IMR-90 (cell line): ENCODE results near the gene NMT1. TPM values are rescaled to one million over a fixed set of nuclear protein-coding genes. Genes with fewer than 3 reads are reported as not detected.

Experiments used
- ATAC-seq: fragments of 200-7000 bp; cut with Tn5 transposase; 2 replicates; pipeline ENCODE4 v1.9.1; 2020; ENCODE audit warnings: low read depth, mild to moderate bottlenecking, moderate library complexity
- BruUV-seq: library from RNA; stranded (reverse); fragments of 400-500 nt; replicated peaks from 2 replicates; lab custom pipeline; 2021; lab: Mats Ljungman, UMichigan
- CTCF ChIA-PET: fragments of 300-600 bp; formaldehyde crosslinking; extraction: SDS; loops from one replicate; lab custom pipeline; 2021; ENCODE audit warnings: antibody characterized with exemption; lab: Yijun Ruan, JAX
- POLR2A ChIA-PET: fragments of 300-600 bp; sonication (Branson Sonifier 250); formaldehyde crosslinking; loops from one replicate; lab custom pipeline; 2022; ENCODE audit warnings: antibody characterized with exemption; ENCODE audit not compliant: unreplicated experiment; lab: Charles Lee
- DNase-seq: peaks from one replicate; pipeline ENCODE4 v3.0.0; 2013
- H2AFZ ChIP-seq: replicated peaks from 2 replicates; pipeline ENCODE3; 2013; ENCODE audit warnings: low read length, mild to moderate bottlenecking; ENCODE audit not compliant: poor library complexity
- H2AK5ac ChIP-seq: 2 replicates; pipeline ENCODE4 v1.6.1; 2013; ENCODE audit warnings: low read depth, low read length, inconsistent platforms
- H2AK9ac ChIP-seq: replicated peaks from 2 replicates; pipeline ENCODE3; 2013; ENCODE audit warnings: mild to moderate bottlenecking, low read depth, low read length, moderate library complexity; ENCODE audit not compliant: poor library complexity
- H2BK120ac ChIP-seq: 2 replicates; pipeline ENCODE4 v1.6.1; 2013; ENCODE audit warnings: low read depth, low read length, inconsistent platforms
- H2BK15ac ChIP-seq: 3 replicates; pipeline ENCODE4 v1.6.1; 2013; ENCODE audit warnings: low read depth, low read length, inconsistent platforms
- H2BK20ac ChIP-seq: 2 replicates; pipeline ENCODE4 v1.6.1; 2013; ENCODE audit warnings: low read depth, mild to moderate bottlenecking, inconsistent platforms, low read length, moderate library complexity
- H2BK5ac ChIP-seq: 2 replicates; pipeline ENCODE4 v1.6.1; 2013; ENCODE audit warnings: mild to moderate bottlenecking, low read depth, low read length, inconsistent platforms; ENCODE audit not compliant: poor library complexity, severe bottlenecking
- H3K14ac ChIP-seq: replicated peaks from 2 replicates; pipeline ENCODE4 v1.6.1; 2013; ENCODE audit warnings: low read depth, low read length, inconsistent platforms
- H3K18ac ChIP-seq: 2 replicates; pipeline ENCODE4 v1.6.1; 2013; ENCODE audit warnings: low read depth, low read length, control low read depth
- H3K23ac ChIP-seq: 2 replicates; pipeline ENCODE4 v1.6.1; 2013; ENCODE audit warnings: low read depth, low read length, inconsistent platforms
- H3K27ac ChIP-seq: 2 replicates; pipeline ENCODE4 v1.5.1; 2013; ENCODE audit warnings: mild to moderate bottlenecking, control low read depth, low read length; ENCODE audit not compliant: insufficient read depth
- H3K27me3 ChIP-seq: 2 replicates; pipeline ENCODE4 v1.6.1; 2013; ENCODE audit warnings: low read length; ENCODE audit not compliant: control insufficient read depth, insufficient read depth
- H3K36me3 ChIP-seq: 2 replicates; pipeline ENCODE4 v1.6.1; 2013; ENCODE audit warnings: low read length, mixed read lengths; ENCODE audit not compliant: control insufficient read depth, insufficient read depth
- H3K4ac ChIP-seq: 2 replicates; pipeline ENCODE4 v1.6.1; 2013; ENCODE audit warnings: low read depth, low read length, inconsistent platforms
- H3K4me1 ChIP-seq: 2 replicates; pipeline ENCODE4 v1.6.1; 2013; ENCODE audit warnings: low read length, mixed read lengths; ENCODE audit not compliant: control insufficient read depth, insufficient read depth
- H3K4me2 ChIP-seq: 2 replicates; pipeline ENCODE4 v1.6.1; 2013; ENCODE audit warnings: low read depth, mild to moderate bottlenecking, control low read depth, low read length, moderate library complexity
- H3K4me3 ChIP-seq: 2 replicates; pipeline ENCODE4 v1.5.1; 2013; ENCODE audit warnings: low read depth, mild to moderate bottlenecking, control low read depth, low read length, moderate library complexity; ENCODE audit not compliant: insufficient read depth
- H3K56ac ChIP-seq: 2 replicates; pipeline ENCODE4 v1.6.1; 2013; ENCODE audit warnings: low read length, inconsistent platforms; ENCODE audit not compliant: insufficient read depth; ENCODE audit errors: extremely low read depth
- H3K79me1 ChIP-seq, 2 experiments: 2 replicates each; pipeline ENCODE4 v1.6.1; 2013; ENCODE audit warnings: low read length in 2 of 2, inconsistent platforms in 1 of 2, low read depth in 1 of 2
- H3K9ac ChIP-seq: 2 replicates; pipeline ENCODE4 v1.6.1; 2013; ENCODE audit warnings: low read depth, low read length, control low read depth
- H3K9me1 ChIP-seq: 2 replicates; pipeline ENCODE4 v1.6.1; 2013; ENCODE audit warnings: low read length, inconsistent platforms; ENCODE audit not compliant: insufficient read depth
- H3K9me3 ChIP-seq: 2 replicates; pipeline ENCODE4 v1.6.1; 2013; ENCODE audit warnings: low read length; ENCODE audit not compliant: control insufficient read depth, insufficient read depth
- H4K20me1 ChIP-seq: 2 replicates; pipeline ENCODE4 v1.6.1; 2013; ENCODE audit warnings: low read length, inconsistent platforms; ENCODE audit not compliant: insufficient read depth
- H4K5ac ChIP-seq: 2 replicates; pipeline ENCODE4 v1.6.1; 2013; ENCODE audit warnings: mild to moderate bottlenecking, low read depth, low read length, control low read depth
- H4K8ac ChIP-seq, 2 experiments: 2 replicates each; pipeline ENCODE4 v1.6.1; 2013; ENCODE audit warnings: low read depth in 2 of 2, low read length in 2 of 2, control low read depth in 1 of 2, inconsistent platforms in 1 of 2
- H4K91ac ChIP-seq: 2 replicates; pipeline ENCODE4 v1.6.1; 2013; ENCODE audit warnings: low read depth, low read length, inconsistent platforms; ENCODE audit not compliant: insufficient read depth
- BHLHE40 ChIP-seq: fragments of 150-350 bp; IDR thresholded peaks from 2 replicates; pipeline ENCODE4 v1.6.1; 2016; ENCODE audit warnings: mild to moderate bottlenecking, low read depth, low read length
- CEBPB ChIP-seq: IDR thresholded peaks from 2 replicates; pipeline ENCODE4 v1.6.1; 2012; ENCODE audit warnings: low read depth, low read length, improper control_type of control experiment
- MAZ ChIP-seq: IDR thresholded peaks from 2 replicates; pipeline ENCODE4 v1.6.1; 2012; ENCODE audit warnings: low read depth, mild to moderate bottlenecking, low read length, improper control_type of control experiment, moderate library complexity, borderline replicate concordance
- NFE2L2 ChIP-seq: fragments of 150-350 bp; IDR thresholded peaks from 2 replicates; pipeline ENCODE4 v1.6.1; 2016; ENCODE audit warnings: low read depth, mild to moderate bottlenecking, low read length
- RAD21 ChIP-seq: IDR thresholded peaks from 2 replicates; pipeline ENCODE4 v1.6.1; 2012; ENCODE audit warnings: low read length, improper control_type of control experiment
- SMC3 ChIP-seq: fragments of 150-350 bp; IDR thresholded peaks from 2 replicates; pipeline ENCODE4 v1.6.1; 2016; ENCODE audit warnings: low read depth, mild to moderate bottlenecking, antibody characterized with exemption, low read length, moderate library complexity
- WGBS, 2 experiments: methylation state at CpG; one replicate each; pipeline versions ENCODE4 v1.1.5 to v1.1.7; 2013; ENCODE audit warnings: missing lambda C conversion rate in 2 of 2; ENCODE audit not compliant: insufficient read length in 1 of 2; ENCODE audit errors: extremely low coverage in 2 of 2; 5-methylcytosine and 5-hydroxymethylcytosine counted together
- dilution Hi-C: fragments of 300-500 bp; cut with HindIII; formaldehyde crosslinking; loops from one replicate; pipeline ENCODE4 v1.14.3; 2018; ENCODE audit warnings: low sequenced_read_pairs; ENCODE audit not compliant: unreplicated experiment
- in situ Hi-C: fragments of 300-500 bp; cut with MboI; formaldehyde crosslinking; loops from 3 replicates; pipeline ENCODE4 v1.14.3; 2019; ENCODE audit warnings: low sequenced_read_pairs, inconsistent platforms, mixed read lengths
- intact Hi-C: fragments of 100-400 bp; cut with micrococcal nuclease; formaldehyde crosslinking; loops from 2 replicates; pipeline ENCODE4 v1.10.0; 2022
- polyA plus RNA-seq, 3 experiments: library from polyadenylated mRNA; depleted of rRNA; stranded (reverse); fragments of >200 nt; gene quantifications; 2 replicates each; pipeline ENCODE4 v1.2.3, GENCODE V29; 2012; ENCODE audit warnings: low replicate concordance in 1 of 3
- total RNA-seq: library from RNA; depleted of rRNA; stranded (reverse); fragments of >200 nt; gene quantifications from 2 replicates; pipeline ENCODE4 v1.2.3, GENCODE V29; 2012
- TF ChIP-seq, protein P1 (sequence below): conservative IDR thresholded peaks from 2 replicates; pipeline ENCODE4 v1.5.1; 2012; ENCODE audit warnings: mild to moderate bottlenecking, low read depth, low read length, improper control_type of control experiment
- TF ChIP-seq, protein P2 (sequence below): fragments of 150-350 bp; IDR thresholded peaks from 2 replicates; pipeline ENCODE4 v1.6.1; 2016; ENCODE audit warnings: low read depth, mild to moderate bottlenecking, low read length, moderate library complexity, borderline replicate concordance

The NMT1 gene
- total and polyA plus RNA-seq, 2 of the 4 experiments (the other 2 are of a cell fraction), result 38.0 to 60.6 TPM

GRCh38 chr17:45018848-45019711 lies 42.0 kb upstream of the NMT1 start:
- intact Hi-C loops, result loop anchor here (2.0 kb wide), 2 partner anchors 40 to 244 kb away; no protein-coding TSS in a partner anchor
- dilution Hi-C loops, result no loop called here
- H3K4me3 ChIP-seq, result peak overlapping the region; percentile 64
- peak overlapping the region; percentile 76 for H3K4ac ChIP-seq
- peak overlapping the region; percentile 80 for H3K4me2 ChIP-seq
- peak overlapping the region; percentile 85; the same call in 1 of the 3 replicates for H2BK15ac ChIP-seq
- DNase-seq, result peak; percentile 34
- H4K91ac ChIP-seq, result peak overlapping the region; percentile 79
- peak overlapping the region; percentile 94 for H2AFZ ChIP-seq
- no peaks in the 10 kb centered on the region for H3K79me1 ChIP-seq
- peak overlapping the region; percentile 57 for H3K9ac ChIP-seq
- ChIA-PET POLR2A (no interaction called here), CTCF (interaction anchor here (0.6 to 5.4 kb wide), 8 partner anchors 38 to 341 kb away, joined by 3 to 62 read pairs (median 4); partner anchors contain the start of gene C1QL1)
- WGBS, 2 experiments, result 5% methylated on average over 4 of the region's 82 CpGs; no CpG with 5 or more reads in 1 of the 2 experiments
- H4K8ac ChIP-seq, result peak overlapping the region; percentile 86 to 90
- H3K27ac ChIP-seq, result peak overlapping the region; percentile 3; the same call in 1 of the 2 replicates
- peak overlapping the region; percentile 55 for H4K5ac ChIP-seq
- H2AK5ac ChIP-seq, result peak overlapping the region; percentile 61
- in situ Hi-C loops, result no loop called here
- H3K14ac ChIP-seq, result peak overlapping the region; percentile 64
- H2BK5ac ChIP-seq, result no peak overlapping the region
- H3K4me1 ChIP-seq, result peaks cover 26% of the 10 kb centered on the region
- H3K9me1 ChIP-seq, result no peaks in the 10 kb centered on the region
- ATAC-seq, result peak; percentile 80
- H2BK20ac ChIP-seq, result no peak overlapping the region
- H3K56ac ChIP-seq, result peak overlapping the region; percentile 61
- H4K20me1 ChIP-seq, result no peaks in the 10 kb centered on the region
- no TSS peak for BruUV-seq
- H3K9me3 ChIP-seq, result no peaks in the 10 kb centered on the region
- peak; percentile 68; the same call in 1 of the 2 replicates for TF ChIP-seq MAZ
- no peak for TF ChIP-seq NFE2L2
- no peak for TF ChIP-seq BHLHE40
- TF ChIP-seq, protein P1, sequence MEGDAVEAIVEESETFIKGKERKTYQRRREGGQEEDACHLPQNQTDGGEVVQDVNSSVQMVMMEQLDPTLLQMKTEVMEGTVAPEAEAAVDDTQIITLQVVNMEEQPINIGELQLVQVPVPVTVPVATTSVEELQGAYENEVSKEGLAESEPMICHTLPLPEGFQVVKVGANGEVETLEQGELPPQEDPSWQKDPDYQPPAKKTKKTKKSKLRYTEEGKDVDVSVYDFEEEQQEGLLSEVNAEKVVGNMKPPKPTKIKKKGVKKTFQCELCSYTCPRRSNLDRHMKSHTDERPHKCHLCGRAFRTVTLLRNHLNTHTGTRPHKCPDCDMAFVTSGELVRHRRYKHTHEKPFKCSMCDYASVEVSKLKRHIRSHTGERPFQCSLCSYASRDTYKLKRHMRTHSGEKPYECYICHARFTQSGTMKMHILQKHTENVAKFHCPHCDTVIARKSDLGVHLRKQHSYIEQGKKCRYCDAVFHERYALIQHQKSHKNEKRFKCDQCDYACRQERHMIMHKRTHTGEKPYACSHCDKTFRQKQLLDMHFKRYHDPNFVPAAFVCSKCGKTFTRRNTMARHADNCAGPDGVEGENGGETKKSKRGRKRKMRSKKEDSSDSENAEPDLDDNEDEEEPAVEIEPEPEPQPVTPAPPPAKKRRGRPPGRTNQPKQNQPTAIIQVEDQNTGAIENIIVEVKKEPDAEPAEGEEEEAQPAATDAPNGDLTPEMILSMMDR, result peak; percentile 67
- peak; percentile 53 for TF ChIP-seq RAD21
- TF ChIP-seq SMC3, result peak; percentile 76
- TF ChIP-seq, protein P2, sequence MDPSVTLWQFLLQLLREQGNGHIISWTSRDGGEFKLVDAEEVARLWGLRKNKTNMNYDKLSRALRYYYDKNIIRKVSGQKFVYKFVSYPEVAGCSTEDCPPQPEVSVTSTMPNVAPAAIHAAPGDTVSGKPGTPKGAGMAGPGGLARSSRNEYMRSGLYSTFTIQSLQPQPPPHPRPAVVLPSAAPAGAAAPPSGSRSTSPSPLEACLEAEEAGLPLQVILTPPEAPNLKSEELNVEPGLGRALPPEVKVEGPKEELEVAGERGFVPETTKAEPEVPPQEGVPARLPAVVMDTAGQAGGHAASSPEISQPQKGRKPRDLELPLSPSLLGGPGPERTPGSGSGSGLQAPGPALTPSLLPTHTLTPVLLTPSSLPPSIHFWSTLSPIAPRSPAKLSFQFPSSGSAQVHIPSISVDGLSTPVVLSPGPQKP, result no peak
- no peak for TF ChIP-seq CEBPB
- H3K27me3 ChIP-seq, result peaks cover 4% of the 10 kb centered on the region; the same call in 1 of the 2 replicates
- peak overlapping the region; percentile 96 for H2AK9ac ChIP-seq
- H3K23ac ChIP-seq, result peak overlapping the region; percentile 95
- peak overlapping the region; percentile 55 for H2BK120ac ChIP-seq
- H3K36me3 ChIP-seq, result peaks cover 2% of the 10 kb centered on the region
- peak overlapping the region; percentile 24 for H3K18ac ChIP-seq
